Heart left ventricle (tissue), 16 donors: ENCODE data around the gene RACGAP1. TPM values are rescaled to one million over a fixed set of nuclear protein-coding genes. Genes with fewer than 3 reads are reported as not detected.

Experiments
- ATAC-seq, 4 donors: fragments of 200-7000 bp; cut with Tn5 transposase; one replicate each; pipeline ENCODE4 v1.9.1; 2020 to 2022; ENCODE audit warnings: moderate library complexity in 4 of 4, mild to moderate bottlenecking in 3 of 4, moderate number of reproducible peaks in 1 of 4
- DNase-seq, 5 donors: peaks; one replicate each; pipeline ENCODE4 v3.0.0-alpha.2; 2020
- H3K27ac ChIP-seq, 12 donors: fragments of 200-600 bp; sonication (generic) in 4 of 12; one replicate each; pipeline versions ENCODE4 v1.5.0 to v1.8.0; 2016 to 2022; ENCODE audit warnings: mild to moderate bottlenecking in 2 of 12
- H3K27me3 ChIP-seq, 9 donors: fragments of 200-600 bp; sonication (generic) in 2 of 9; one replicate each; pipeline versions ENCODE4 v1.5.1 to v1.8.0; 2016 to 2022; ENCODE audit warnings: mild to moderate bottlenecking in 3 of 9
- H3K36me3 ChIP-seq, 9 donors: fragments of 200-600 bp; sonication (generic) in 2 of 9; one replicate each; pipeline versions ENCODE4 v1.5.0 to v1.8.0; 2018 to 2022; ENCODE audit warnings: mild to moderate bottlenecking in 2 of 9
- H3K4me1 ChIP-seq, 12 donors: fragments of 200-600 bp; sonication (generic) in 4 of 12; one replicate each; pipeline versions ENCODE4 v1.5.0 to v1.8.0; 2016 to 2022; ENCODE audit warnings: mild to moderate bottlenecking in 3 of 12
- H3K4me3 ChIP-seq, 12 donors: fragments of 200-600 bp; sonication (generic) in 4 of 12; one replicate each; pipeline versions ENCODE4 v1.5.0 to v1.8.0; 2017 to 2022; ENCODE audit warnings: mild to moderate bottlenecking in 9 of 12, moderate library complexity in 4 of 12
- H3K9me3 ChIP-seq, 12 donors: fragments of 200-600 bp; sonication (generic) in 4 of 12; one replicate each; pipeline versions ENCODE4 v1.5.0 to v1.8.0; 2016 to 2022; ENCODE audit warnings: mild to moderate bottlenecking in 1 of 12
- CTCF ChIP-seq, 12 donors: fragments of 200-600 bp; sonication (generic) in 4 of 12; IDR thresholded peaks; one replicate each; pipeline versions ENCODE4 v1.5.0 to v1.8.0; 2018 to 2022; ENCODE audit warnings: antibody characterized with exemption in 12 of 12, mild to moderate bottlenecking in 5 of 12
- POLR2A ChIP-seq, 2 donors: fragments of 450-650 bp; IDR thresholded peaks; one replicate each; pipeline ENCODE4 v1.6.1; 2017; ENCODE audit warnings: antibody characterized with exemption in 2 of 2, mild to moderate bottlenecking in 2 of 2, moderate library complexity in 2 of 2
- WGBS, 4 donors: extraction: QIAGEN DNeasy Blood & Tissue Kit in 2 of 4; methylation state at CpG; one replicate each; pipeline versions ENCODE4 v1.1.5 to v1.1.7; 2013 to 2018; 5-methylcytosine and 5-hydroxymethylcytosine counted together
- intact Hi-C, 10 donors: fragments of 100-400 bp; cut with DNase I; formaldehyde crosslinking; loops; one replicate each; pipeline versions ENCODE4 v1.11.1 to v1.14.2; 2022
- polyA plus RNA-seq, 2 donors: library from polyadenylated mRNA; stranded (reverse); fragments of 200-250 nt; gene quantifications; one replicate each; pipeline ENCODE4 v1.2.3, GENCODE V29; 2013
- total RNA-seq, 9 donors: library from RNA; depleted of rRNA in 2 of 9; stranded (reverse); fragments of >200 nt in 2 of 9; fragmentation: NEBNext Ultra II Directional in 3 of 9; extraction: Animal tissue kit (Norgen Biotek cat#: 25700) in 3 of 9; gene quantifications; one replicate each; pipeline versions ENCODE4 v1.1.0 to v1.2.4, GENCODE V29; 2016 to 2023
- donor health status: ischemic (EF 13 %, LVEDD 7.1; RV severe dilation, severe dysfunction).
- donor health status: healthy with polysubstance abuse.
- donor health status: DM: no; HTN: yes; CAD: no.
- donor health status: DM: no; HTN: no; CAD: no.
- donor health status: ischemic (EF 25% LVEDD 6.9; RV normal size, moderate dysfunction).
- donor health status: ischemic (EF 25% LVEDD 5.7; RV mildly dilated, moderate dysfunction).
- donor health status: healthy.
- donor health status: DM: yes; HTN: yes; CAD: no.
- donor health status: ischemic (EF 35%, LVEDD 5.7; RV mildly dilated, moderate dysfunction).
- donor health status: nonischemic (EF 11% LVEDD 7.7; RV severe dilation, severe dysfunction).
- donor health status: DM: yes; HTN: yes; CAD: no.
- donor health status: PGD.
- donor health status: ischemic (EF 29% LVEDD 5.4; RV normal size, mild dysfunction).
- donor health status: nonischemic (EF 23%, LVEDD 6.1; RV moderate dilation, normal function).

The RACGAP1 gene
- total and polyA plus RNA-seq, 11 donors, result 0.91 to 17.8 (median 5.2) TPM

GRCh38 chr12:50058743-50059312, 33.5 kb upstream of the RACGAP1 start:
- no peaks in the 10 kb centered on the region for H3K36me3 ChIP-seq
- DNase-seq (no peak), ATAC-seq (no peak)
- 90 to 93% (median 90%) methylated on average over 15 of the region's 15 CpGs for WGBS, 4 donors
- H3K4me3 ChIP-seq, result no peak overlapping the region
- peaks cover 0 to 27% (median 0%) of the 10 kb centered on the region in 9 donors for H3K27me3 ChIP-seq
- no peak for TF ChIP-seq CTCF (IDR thresholded peaks at IDR 0.05)
- TF ChIP-seq POLR2A (IDR thresholded peaks at IDR 0.05), result no peak
- H3K27ac ChIP-seq, result no peak overlapping the region
- H3K9me3 ChIP-seq, result no peaks in the 10 kb centered on the region
- H3K4me1 ChIP-seq, result peaks cover 0 to 32% (median 15%) of the 10 kb centered on the region in 12 donors
- intact Hi-C loops, result loop anchor here (5.0 to 10.0 kb wide), 6 partner anchors 87 to 284 kb away; partner anchors contain the start of gene AQP6 (in 1 of the 10)

DNA sequence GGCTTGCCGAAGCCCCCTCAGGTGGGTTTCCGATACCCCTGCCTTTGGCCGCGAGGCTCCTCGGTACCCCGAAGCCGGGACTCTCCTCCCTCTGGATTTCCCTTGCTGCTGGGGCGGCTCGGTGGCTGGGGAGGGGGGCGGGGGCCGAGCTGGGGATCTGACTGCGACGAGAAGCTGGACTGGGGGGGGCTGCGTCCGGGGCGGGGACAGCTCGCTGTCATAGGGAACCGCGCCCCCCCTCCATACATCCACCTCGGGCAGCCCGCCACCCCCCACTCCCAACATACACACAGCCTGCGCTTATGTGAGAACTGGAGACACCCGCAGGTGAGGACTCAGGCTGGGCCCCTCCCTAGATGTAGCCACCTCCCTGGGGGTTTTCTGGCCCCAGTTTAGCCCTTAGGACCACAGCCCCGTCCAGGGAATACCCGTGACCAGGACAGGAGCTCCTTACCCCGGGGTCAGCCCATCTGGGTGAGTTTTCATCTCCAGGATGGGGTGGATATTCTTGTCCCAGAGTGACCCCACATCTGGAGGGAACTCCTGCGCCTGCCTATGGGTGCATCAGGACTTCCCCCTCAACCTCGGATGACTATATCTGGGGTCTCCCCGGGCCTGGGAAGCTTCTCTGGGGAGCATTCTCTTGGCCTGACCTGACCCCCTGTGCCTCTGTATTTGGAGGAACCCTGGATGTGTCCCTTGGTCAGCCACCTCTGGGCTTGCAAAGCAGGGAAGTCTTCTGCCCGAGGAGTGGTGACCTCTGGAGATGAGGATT, 32.8 kb upstream of the RACGAP1 start:
- 19 to 59% (median 37%) methylated on average over 2 to 30 of the region's 30 CpGs for WGBS, 4 donors
- no peak for ATAC-seq
- Histone ChIP-seq H3K36me3 (no peaks in the 10 kb centered on the region), H3K9me3 (no peaks in the 10 kb centered on the region), H3K4me3 (peak overlapping the region in 10 of 12 donors; percentile 58 to 86 (median 68)), H3K27ac (no peak overlapping the region), H3K27me3 (peaks cover 0 to 27% (median 0%) of the 10 kb centered on the region in 9 donors), H3K4me1 (peaks cover 0 to 32% (median 15%) of the 10 kb centered on the region in 12 donors)
- no peak for DNase-seq
- TF ChIP-seq POLR2A (IDR thresholded peaks at IDR 0.05) (no peak), CTCF (IDR thresholded peaks at IDR 0.05) (no peak)
- intact Hi-C loops, result loop anchor here (2.0 to 10.0 kb wide), 8 partner anchors 83 to 283 kb away; partner anchors contain the start of gene AQP6 (in 1 of the 10)

- peaks cover 0 to 32% (median 15%) of the 10 kb centered on the region in 12 donors for H3K4me1 ChIP-seq
- H3K27me3 ChIP-seq, result peaks cover 0 to 27% (median 0%) of the 10 kb centered on the region in 9 donors
- peak; percentile 14 to 78 (median 76) for ATAC-seq
- peak in 3 of 12 donors; percentile 8 to 13 (median 11) for TF ChIP-seq CTCF (IDR thresholded peaks at IDR 0.05)
- TF ChIP-seq POLR2A (IDR thresholded peaks at IDR 0.05), result no peak
- H3K9me3 ChIP-seq, result no peaks in the 10 kb centered on the region
- intact Hi-C loops, result loop anchor here (1.0 to 10.0 kb wide), 9 partner anchors 82 to 282 kb away; partner anchors contain the start of gene AQP6 (in 1 of the 10)
- peak within 1 kb of the TSS in 1 of 12 donors; percentile 67 for H3K27ac ChIP-seq
- DNase-seq, result peak; percentile 66 to 85 (median 76)
- H3K36me3 ChIP-seq, result no peaks in the 10 kb centered on the region
- peak within 1 kb of the TSS; percentile 11 to 86 (median 66) for H3K4me3 ChIP-seq
- 1% methylated on average over 33 to 88 of the region's 88 CpGs for WGBS, 4 donors
Observed at GRCh38 chr12:50057000-50057841, 31.9 kb upstream of the RACGAP1 start, which contains the start of gene ASIC1. Gene ASIC1, plus strand, starts transcription at chr12:50057596. Its CDS starts 1,171 bp downstream, at chr12:50058767.
